T-helper 2 cell treated with Interferon-gamma antibody and Interleukin-4, amounts not matched to agents 5 μg/mL and 100 μg/mL, for 36 hours (primary cell): ENCODE results near the gene OR51E2.
A peak's percentile ranks its signal among the peaks of the same experiment; 100 is the strongest.

Experiments used
- DNase-seq: peaks from one replicate; pipeline ENCODE4 v3.0.0; 2021; ENCODE audit warnings: low spot score
- H3K27ac Mint-ChIP-seq: one replicate; pipeline ENCODE4 v1.8.0; 2021; ENCODE audit warnings: mild to moderate bottlenecking, mixed read lengths
- H3K27me3 Mint-ChIP-seq: one replicate; pipeline ENCODE4 v1.8.0; 2021; ENCODE audit warnings: low read depth, mixed read lengths
- H3K36me3 Mint-ChIP-seq: one replicate; pipeline ENCODE4 v1.8.0; 2021; ENCODE audit warnings: low read depth, mixed read lengths
- H3K4me1 Mint-ChIP-seq: one replicate; pipeline ENCODE4 v1.8.0; 2021; ENCODE audit warnings: low read depth, mixed read lengths
- H3K4me3 Mint-ChIP-seq: one replicate; pipeline ENCODE4 v1.8.0; 2022; ENCODE audit warnings: mild to moderate bottlenecking, moderate library complexity, mixed read lengths
- H3K9me3 Mint-ChIP-seq: one replicate; pipeline ENCODE4 v1.8.0; 2021; ENCODE audit warnings: mixed read lengths

OR51E2 gene

DNA sequence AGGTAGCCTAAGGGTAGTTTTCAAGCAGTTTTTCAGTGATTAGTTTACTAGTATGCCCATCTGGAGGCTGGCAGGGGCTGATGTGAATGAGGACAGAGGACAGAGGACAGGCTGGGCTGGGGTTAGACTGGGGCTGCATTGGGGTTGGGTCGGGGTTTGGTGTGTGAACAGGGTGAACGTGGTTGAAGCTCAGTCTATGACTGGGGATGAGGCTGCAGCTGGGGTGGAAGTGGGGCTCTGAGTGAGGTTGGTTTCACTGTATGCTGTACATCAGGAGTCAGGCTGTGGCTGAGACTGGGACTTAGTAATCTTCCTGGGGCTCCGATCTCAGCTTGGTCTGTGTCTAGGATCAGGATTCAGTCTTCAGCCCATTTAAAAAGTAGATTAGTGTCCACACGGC is 53.4 kb downstream of the OR51E2 start:
- no peaks in the 10 kb centered on the region for H3K9me3 Mint-ChIP-seq
- no peaks in the 10 kb centered on the region for H3K36me3 Mint-ChIP-seq
- no peak overlapping the region for H3K4me3 Mint-ChIP-seq
- no peaks in the 10 kb centered on the region for H3K27me3 Mint-ChIP-seq
- no peak for DNase-seq
- no peaks in the 10 kb centered on the region for H3K4me1 Mint-ChIP-seq
- no peak overlapping the region for H3K27ac Mint-ChIP-seq

DNA sequence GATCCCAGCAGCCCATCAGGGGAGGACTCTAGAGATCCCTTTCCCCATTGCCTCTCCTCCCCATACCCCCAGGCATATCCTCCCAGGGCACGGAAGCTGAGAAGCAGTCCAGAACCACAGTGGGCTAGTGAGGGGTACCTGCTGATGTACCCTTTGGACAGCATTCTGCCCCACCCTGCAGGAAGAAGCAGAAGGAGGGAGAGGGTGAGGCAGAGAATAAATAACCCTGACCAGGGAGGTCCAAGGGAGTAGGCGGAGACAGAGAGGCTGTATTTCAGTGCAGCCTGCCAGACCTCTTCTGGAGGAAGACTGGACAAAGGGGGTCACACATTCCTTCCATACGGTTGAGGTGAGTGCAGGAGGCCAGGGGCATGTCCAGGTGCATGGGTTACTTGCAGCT is 54.0 kb downstream of the OR51E2 start, which contains the start of gene OR51E1:
Gene OR51E1, plus strand, starts transcription at position 301 of the 400 bp plus-strand sequence. CDS start 8,545 bp downstream, outside the sequence.
- Mint-ChIP-seq H3K36me3 (no peaks in the 10 kb centered on the region), H3K27me3 (no peaks in the 10 kb centered on the region), H3K9me3 (no peaks in the 10 kb centered on the region), H3K4me1 (no peaks in the 10 kb centered on the region), H3K4me3 (no peak within 1 kb of the TSS), H3K27ac (no peak within 1 kb of the TSS)
- DNase-seq: no peak

DNA sequence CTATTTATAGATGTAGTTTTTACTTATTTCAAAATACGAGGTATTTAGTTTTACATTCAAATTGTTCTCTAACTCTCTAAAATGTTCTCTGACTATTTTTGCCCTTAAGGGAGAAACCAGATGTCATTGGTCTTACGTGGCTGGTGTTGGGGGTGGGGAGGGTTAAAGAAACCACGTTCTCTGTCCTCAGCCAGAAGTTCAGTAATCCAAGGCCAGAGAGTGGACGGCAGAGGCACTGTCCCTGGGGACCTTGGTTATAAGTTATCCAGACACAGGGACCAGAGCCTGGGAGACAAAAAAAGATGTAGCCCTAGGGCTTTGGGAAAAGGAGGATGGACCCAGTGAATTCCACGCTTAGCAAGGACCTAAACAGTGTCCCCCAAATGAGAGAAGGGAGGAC is 54.6 kb downstream of the OR51E2 start:
- no peak for DNase-seq
- H3K4me3 Mint-ChIP-seq: no peak overlapping the region
- no peaks in the 10 kb centered on the region for H3K27me3 Mint-ChIP-seq
- no peaks in the 10 kb centered on the region for H3K9me3 Mint-ChIP-seq
- no peaks in the 10 kb centered on the region for H3K4me1 Mint-ChIP-seq
- no peaks in the 10 kb centered on the region for H3K36me3 Mint-ChIP-seq
- H3K27ac Mint-ChIP-seq: no peak overlapping the region

DNA sequence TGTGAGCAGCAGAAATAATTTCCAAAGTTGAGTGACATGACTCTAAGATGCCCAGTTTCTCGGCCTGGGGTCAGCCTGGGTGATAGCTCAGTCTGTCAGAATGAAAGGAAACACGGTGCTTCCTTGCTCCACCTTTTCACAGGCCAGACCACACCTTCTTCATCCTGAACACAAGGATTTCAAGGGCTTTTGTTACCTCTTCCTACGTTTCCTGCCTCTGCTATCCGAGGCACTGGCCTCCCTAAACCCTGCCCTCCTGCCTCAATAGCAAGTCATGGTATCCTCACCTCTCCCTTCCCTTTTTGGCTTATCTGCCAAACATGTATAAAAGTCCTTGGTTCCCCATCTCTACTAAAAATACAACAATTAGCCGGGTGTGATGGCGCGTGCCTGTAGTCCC is 55.6 kb downstream of the OR51E2 start:
- no peak overlapping the region for H3K4me3 Mint-ChIP-seq
- no peaks in the 10 kb centered on the region for H3K27me3 Mint-ChIP-seq
- DNase-seq: no peak
- H3K36me3 Mint-ChIP-seq: no peaks in the 10 kb centered on the region
- H3K4me1 Mint-ChIP-seq: no peaks in the 10 kb centered on the region
- H3K9me3 Mint-ChIP-seq: no peaks in the 10 kb centered on the region
- H3K27ac Mint-ChIP-seq: no peak overlapping the region

DNA sequence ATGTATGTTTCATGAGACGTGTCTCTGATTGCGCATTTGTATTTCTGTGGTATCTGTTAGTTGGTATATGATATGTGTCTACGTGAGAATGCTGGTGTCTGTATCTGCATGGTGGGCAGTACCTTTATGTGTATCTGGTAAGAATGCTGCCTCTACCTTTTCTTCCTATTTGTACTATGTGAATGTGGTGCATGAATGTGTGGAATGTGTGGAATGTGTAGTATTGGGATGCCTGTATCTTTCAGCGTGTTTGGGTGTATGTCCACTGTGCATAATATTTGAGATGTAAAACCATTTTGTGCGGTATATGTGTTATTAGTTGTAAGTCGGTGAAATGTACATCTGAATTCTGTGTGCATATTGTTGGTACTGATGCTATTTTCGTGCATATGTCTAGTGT is 56.2 kb downstream of the OR51E2 start:
- H3K4me1 Mint-ChIP-seq: no peaks in the 10 kb centered on the region
- H3K4me3 Mint-ChIP-seq: no peak overlapping the region
- H3K36me3 Mint-ChIP-seq: no peaks in the 10 kb centered on the region
- H3K27ac Mint-ChIP-seq: no peak overlapping the region
- DNase-seq: no peak
- no peaks in the 10 kb centered on the region for H3K9me3 Mint-ChIP-seq
- no peaks in the 10 kb centered on the region for H3K27me3 Mint-ChIP-seq

DNA sequence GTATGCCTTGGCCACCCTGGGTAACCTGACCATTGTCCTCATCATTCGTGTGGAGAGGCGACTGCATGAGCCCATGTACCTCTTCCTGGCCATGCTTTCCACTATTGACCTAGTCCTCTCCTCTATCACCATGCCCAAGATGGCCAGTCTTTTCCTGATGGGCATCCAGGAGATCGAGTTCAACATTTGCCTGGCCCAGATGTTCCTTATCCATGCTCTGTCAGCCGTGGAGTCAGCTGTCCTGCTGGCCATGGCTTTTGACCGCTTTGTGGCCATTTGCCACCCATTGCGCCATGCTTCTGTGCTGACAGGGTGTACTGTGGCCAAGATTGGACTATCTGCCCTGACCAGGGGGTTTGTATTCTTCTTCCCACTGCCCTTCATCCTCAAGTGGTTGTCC is 57.7 kb downstream of the OR51E2 start:
- Mint-ChIP-seq H3K36me3 (no peaks in the 10 kb centered on the region), H3K4me1 (no peaks in the 10 kb centered on the region), H3K4me3 (no peak overlapping the region), H3K27me3 (no peaks in the 10 kb centered on the region), H3K27ac (no peak overlapping the region), H3K9me3 (no peaks in the 10 kb centered on the region)
- no peak for DNase-seq

DNA sequence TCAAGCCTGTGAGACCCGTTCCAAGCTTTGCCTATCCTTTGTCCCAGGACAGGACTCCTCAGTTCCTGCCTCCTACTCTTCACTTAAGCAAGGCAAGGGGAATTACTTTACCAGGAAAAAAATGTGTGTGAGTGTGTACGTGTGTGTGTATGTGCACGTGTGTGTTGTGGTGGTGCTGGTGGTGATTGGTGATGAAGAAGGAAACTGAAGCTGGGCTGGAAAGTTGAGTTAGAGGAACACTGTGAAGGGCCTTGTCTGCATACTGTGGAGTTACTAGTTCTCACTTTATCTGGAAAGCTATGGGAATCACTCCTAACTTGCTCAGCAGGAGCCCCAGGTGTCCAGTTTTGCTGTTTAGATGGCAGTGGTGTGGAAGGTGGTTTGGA is 60.0 kb downstream of the OR51E2 start:
- peaks cover 1% of the 10 kb centered on the region for H3K27me3 Mint-ChIP-seq
- no peak overlapping the region for H3K4me3 Mint-ChIP-seq
- H3K36me3 Mint-ChIP-seq: no peaks in the 10 kb centered on the region
- no peaks in the 10 kb centered on the region for H3K4me1 Mint-ChIP-seq
- H3K27ac Mint-ChIP-seq: no peak overlapping the region
- no peak for DNase-seq
- H3K9me3 Mint-ChIP-seq: no peaks in the 10 kb centered on the region

DNA sequence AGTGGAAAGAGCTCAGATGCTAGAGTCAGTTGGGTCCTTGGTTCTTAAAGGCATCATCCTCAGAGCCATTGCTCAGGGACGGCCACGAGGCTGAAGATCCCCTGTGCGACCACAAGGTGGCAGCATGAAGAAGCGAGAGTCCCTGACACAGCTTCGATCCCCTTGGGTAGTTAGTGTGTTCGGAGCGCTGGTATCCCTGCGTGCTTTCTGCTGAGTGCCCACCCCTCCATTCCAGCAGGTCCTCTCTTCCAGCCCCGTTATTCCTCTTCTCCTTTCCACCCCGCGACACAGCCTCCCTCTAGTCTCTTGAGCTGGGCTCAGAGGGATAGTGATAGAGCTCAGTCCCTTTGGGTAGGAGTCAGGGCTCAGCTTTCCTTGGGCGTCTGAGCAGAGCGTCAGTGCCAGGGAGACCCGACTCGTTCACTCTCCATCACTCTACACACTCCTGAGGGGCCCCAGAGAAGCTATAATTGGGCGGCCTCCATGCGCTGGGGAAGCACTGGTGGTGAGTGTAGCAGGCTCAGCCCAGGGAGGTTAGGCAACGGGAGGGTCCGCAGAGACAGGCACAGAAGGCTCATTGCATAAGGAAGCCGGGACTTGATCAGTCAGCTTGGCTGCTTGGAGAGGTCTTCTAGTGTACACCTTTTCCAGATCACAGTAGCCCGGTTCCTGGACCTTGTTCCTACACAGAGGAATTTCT is 60.5 kb downstream of the OR51E2 start, which contains the start of gene OR51D1:
Gene OR51D1, plus strand, starts transcription at position 516 of the 700 bp plus-strand sequence. CDS start 2,314 bp downstream, outside the sequence.
- no peaks in the 10 kb centered on the region for H3K9me3 Mint-ChIP-seq

DNA sequence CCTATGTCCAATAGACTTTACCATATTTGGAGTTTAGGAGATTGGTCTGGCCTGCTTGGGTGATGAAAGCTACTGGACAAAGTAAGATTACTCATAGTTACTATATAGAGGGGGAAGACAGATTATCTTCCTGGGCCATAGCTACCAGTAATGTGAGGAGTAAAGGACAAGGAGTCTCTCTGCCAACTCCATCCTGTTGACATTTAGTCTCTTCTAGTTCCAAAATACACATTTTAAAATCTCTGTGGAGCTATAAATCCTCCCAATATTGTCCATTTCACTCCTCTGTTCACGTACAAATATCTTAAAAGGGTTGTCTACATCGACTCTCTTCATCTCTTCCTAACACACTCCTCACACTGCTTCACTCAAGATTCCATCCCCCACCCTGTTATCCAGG is 61.5 kb downstream of the OR51E2 start:
- H3K36me3 Mint-ChIP-seq: no peaks in the 10 kb centered on the region

More for the DNA sequence above, 60.5 kb downstream of the OR51E2 start, which contains the start of gene OR51D1:
- Mint-ChIP-seq H3K4me3 (no peak within 1 kb of the TSS), H3K4me1 (no peaks in the 10 kb centered on the region), H3K27ac (no peak within 1 kb of the TSS), H3K36me3 (no peaks in the 10 kb centered on the region), H3K27me3 (peaks cover 2% of the 10 kb centered on the region)
- peak; percentile 51 for DNase-seq

More for the DNA sequence above, 61.5 kb downstream of the OR51E2 start:
- no peak for DNase-seq
- Mint-ChIP-seq H3K27me3 (peaks cover 9% of the 10 kb centered on the region), H3K4me3 (no peak overlapping the region), H3K27ac (no peak overlapping the region), H3K4me1 (no peaks in the 10 kb centered on the region), H3K9me3 (no peaks in the 10 kb centered on the region)
